ENCODE data around the gene NDP.

Gene NDP

DNA sequence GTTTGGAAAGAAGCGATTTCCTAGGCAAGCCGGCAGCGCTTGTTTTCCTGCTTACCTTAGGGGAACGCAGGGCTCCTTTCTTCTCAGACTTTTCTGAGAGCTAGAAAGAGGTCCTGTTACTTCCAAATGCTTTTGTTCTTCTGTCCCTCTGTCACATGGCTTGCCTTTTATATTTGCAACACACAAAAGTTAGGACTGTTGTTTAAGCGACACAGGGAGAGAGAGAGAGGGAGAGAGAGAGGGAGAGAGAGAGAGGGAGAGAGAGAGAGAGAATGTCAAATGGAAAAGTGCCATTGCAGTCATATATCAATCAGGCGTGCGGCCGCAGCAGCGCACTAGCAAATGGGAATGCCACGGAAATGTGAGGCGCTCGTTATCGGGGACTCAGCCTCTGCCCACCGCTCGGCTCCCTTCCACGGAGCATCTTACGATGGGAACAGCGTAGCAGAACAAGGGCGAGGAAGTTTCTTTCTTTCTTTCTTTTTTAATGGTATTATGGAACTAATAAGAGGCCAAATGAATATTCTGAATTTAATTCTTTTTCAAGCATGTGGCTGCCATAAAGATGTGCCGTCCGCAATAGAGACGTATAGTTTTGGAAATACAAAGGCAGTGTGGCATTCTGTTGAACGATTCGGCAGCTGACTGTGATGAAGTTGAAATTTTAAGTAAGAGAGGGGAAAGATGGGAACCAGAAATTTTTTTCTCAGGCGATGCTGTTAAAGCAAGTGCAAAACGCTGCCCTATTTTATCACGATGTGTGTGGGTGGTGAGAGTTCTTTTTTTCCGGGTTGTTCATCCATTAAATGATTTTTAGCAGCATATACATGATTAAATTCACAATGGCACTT is at the start of gene NDP:
Gene NDP, minus strand, starts transcription at position 142 of the 851 bp plus-strand sequence. CDS start 14,745 bp downstream, outside the sequence.
- no peak within 1 kb of the TSS for H3K4me3 ChIP-seq (ENCODE audit: low read length)
- no peak for TF ChIP-seq ZNF274 (IDR thresholded peaks at IDR 0.05; ENCODE audit: low read depth, low read length)

- TF ChIP-seq ZNF274 (IDR thresholded peaks at IDR 0.05; ENCODE audit: low read depth, low read length), result no peak
These were observed 49.8 kb upstream of the NDP start for GRCh38 chrX:44022964-44023363.

GRCh38 chrX:44020693-44021092 is 47.5 kb upstream of the NDP start:
- TF ChIP-seq ZNF274 (IDR thresholded peaks at IDR 0.05; ENCODE audit: low read depth, low read length), result no peak
- no peak overlapping the region for H3K4me3 ChIP-seq (ENCODE audit: low read length)

More at GRCh38 chrX:44022964-44023363, 49.8 kb upstream of the NDP start:
- H3K4me3 ChIP-seq (ENCODE audit: low read length), result no peak overlapping the region

DNA sequence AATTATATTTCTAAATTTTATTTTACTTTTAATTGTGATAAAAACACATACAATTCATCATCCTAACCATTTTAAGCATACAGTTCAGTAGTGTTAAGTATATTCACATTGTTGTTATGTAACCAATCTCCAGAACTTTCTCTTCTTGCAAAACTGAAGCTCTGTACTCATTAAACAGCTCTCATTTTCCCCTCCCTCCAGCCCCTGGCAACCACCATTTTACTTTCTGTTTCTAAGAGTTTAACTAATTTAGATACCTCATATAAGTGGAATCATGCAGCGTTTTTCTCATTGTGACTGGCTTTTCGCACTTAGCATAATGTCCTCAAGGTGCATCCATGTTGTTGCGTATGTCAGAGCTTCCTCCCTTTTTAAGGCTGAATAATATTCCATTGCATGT is 46.7 kb upstream of the NDP start:
- no peak for TF ChIP-seq ZNF274 (IDR thresholded peaks at IDR 0.05; ENCODE audit: low read depth, low read length)
- H3K4me3 ChIP-seq (ENCODE audit: low read length), result no peak overlapping the region

- TF ChIP-seq ZNF274 (IDR thresholded peaks at IDR 0.05; ENCODE audit: low read depth, low read length), result no peak
- H3K4me3 ChIP-seq (ENCODE audit: low read length), result no peak overlapping the region
These were observed 44.5 kb upstream of the NDP start for GRCh38 chrX:44017676-44018075.

GRCh38 chrX:44016906-44017305 is 43.7 kb upstream of the NDP start:
- H3K4me3 ChIP-seq (ENCODE audit: low read length), result no peak overlapping the region
- TF ChIP-seq ZNF274 (IDR thresholded peaks at IDR 0.05; ENCODE audit: low read depth, low read length), result no peak

- TF ChIP-seq ZNF274 (IDR thresholded peaks at IDR 0.05; ENCODE audit: low read depth, low read length), result no peak
- H3K4me3 ChIP-seq (ENCODE audit: low read length), result no peak overlapping the region
These were observed 39.4 kb upstream of the NDP start for GRCh38 chrX:44012484-44013096.

DNA sequence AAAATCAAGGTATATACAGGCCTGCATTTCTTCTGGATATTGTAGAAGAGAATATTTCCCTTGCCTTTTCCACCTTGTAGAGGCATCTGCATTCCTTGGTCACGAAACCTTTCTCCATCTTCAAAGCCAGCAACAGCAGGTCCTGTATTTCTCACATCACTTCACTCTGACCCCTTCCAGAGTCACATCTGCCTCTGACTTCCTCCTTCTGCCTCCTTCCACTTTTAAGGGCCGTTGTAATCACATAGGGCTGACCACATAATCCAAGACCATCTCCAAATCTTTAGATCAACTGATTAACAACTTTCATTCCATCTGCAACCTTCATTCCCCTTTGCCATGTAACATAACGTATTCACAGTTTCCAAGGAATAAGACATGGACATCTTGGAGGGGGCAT is 38.3 kb upstream of the NDP start:
- no peak for TF ChIP-seq ZNF274 (IDR thresholded peaks at IDR 0.05; ENCODE audit: low read depth, low read length)
- no peak overlapping the region for H3K4me3 ChIP-seq (ENCODE audit: low read length)

GRCh38 chrX:44010626-44011025 is 37.4 kb upstream of the NDP start:
- no peak overlapping the region for H3K4me3 ChIP-seq (ENCODE audit: low read length)
- no peak for TF ChIP-seq ZNF274 (IDR thresholded peaks at IDR 0.05; ENCODE audit: low read depth, low read length)

DNA sequence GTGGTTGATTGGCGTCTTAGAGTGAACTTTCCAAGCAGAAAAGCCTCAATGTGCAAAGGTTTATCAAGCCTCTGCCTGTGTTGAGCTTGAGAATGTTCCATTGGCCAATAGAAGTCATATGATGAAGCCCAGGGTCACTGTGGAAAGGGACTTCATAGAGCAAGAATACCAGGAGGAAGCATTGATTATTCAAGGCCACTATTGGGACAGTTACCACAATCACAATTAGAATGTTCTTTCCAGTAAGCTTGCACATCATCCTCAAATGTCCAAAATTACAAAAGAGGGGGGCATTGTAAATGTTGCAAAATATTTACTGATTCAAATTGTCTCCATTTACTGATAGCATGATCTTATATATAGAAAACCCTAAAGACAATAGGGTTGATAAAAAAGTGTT is 32.9 kb upstream of the NDP start:
- no peak for TF ChIP-seq ZNF274 (IDR thresholded peaks at IDR 0.05; ENCODE audit: low read depth, low read length)
- no peak overlapping the region for H3K4me3 ChIP-seq (ENCODE audit: low read length)

DNA sequence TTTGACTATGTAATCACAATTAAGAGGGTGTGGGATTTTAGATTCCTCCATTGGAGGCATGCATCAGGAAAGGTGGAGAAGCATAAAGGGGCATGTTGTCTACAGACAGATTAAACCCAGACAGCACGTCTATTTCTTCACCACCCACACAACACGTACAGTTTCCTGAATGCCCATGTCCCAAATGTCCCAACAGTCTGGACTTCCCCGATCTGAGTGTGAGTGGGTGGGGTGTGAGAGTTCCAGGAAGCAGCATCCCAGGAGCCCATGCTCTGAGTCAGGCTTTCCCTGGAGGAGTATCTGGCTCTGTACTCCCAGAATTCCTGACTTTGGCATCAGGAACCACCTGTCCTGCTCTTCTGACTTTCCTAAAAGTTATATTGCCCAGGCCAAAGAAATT is 30.8 kb upstream of the NDP start:
- no peak for TF ChIP-seq ZNF274 (IDR thresholded peaks at IDR 0.05; ENCODE audit: low read depth, low read length)
- no peak overlapping the region for H3K4me3 ChIP-seq (ENCODE audit: low read length)

DNA sequence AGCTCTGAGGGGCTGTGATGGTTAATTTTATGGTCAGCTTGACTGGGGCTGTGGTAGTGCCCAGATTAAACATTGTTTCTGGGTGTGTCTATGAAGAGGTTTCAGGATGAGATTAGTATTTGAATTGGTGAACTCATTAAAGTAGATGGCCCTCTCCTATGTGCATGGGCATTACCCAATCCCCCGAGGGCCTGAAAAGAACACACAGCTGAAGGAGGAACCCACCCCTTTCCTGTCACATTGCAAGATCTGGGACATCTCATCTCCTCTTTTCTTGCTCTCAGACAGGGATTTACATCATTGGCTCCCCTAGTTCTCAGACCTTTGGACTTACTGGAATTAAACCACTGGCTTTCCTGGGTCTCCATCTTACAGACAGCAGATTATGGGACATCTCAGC is 29.4 kb upstream of the NDP start:
- no peak for TF ChIP-seq ZNF274 (IDR thresholded peaks at IDR 0.05; ENCODE audit: low read depth, low read length)
- H3K4me3 ChIP-seq (ENCODE audit: low read length), result no peak overlapping the region

DNA sequence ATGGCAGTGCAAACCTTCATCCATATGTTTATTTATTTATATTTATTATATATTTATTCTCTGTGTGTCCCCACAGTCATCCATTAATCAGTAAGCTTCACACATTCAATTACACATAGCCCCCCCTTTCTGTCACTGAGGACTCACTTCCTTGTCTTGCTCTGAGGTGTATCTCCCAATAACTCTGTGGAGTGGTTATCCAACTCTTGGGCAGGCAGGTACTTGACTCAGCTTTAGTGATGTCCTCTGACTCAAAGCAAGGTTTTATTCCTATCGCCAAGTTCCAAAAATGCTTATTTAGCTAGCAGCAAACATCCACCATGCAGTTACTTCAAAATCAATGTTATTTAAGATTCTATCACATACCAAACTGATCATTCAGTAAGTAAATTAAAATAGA is 25.2 kb upstream of the NDP start:
- no peak overlapping the region for H3K4me3 ChIP-seq (ENCODE audit: low read length)
- no peak for TF ChIP-seq ZNF274 (IDR thresholded peaks at IDR 0.05; ENCODE audit: low read depth, low read length)

DNA sequence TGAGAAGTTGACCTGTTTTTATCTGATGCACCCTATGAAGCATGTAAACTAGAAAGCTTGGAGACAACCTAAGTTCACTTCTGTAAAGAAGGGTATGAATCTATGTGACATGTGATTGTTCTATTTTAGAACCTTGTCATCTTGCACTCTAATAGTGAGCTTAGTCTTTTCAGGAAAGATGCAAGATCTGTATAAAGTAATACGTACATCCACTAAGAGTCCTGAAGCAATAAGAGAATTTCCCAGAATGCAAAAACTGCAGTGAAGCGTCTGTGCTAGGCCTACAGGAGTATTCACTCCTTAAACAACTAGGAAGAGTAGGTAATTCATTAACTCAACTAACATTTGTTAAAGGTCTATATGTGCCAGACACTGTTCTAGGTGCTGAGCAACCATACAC is 23.3 kb upstream of the NDP start:
- TF ChIP-seq ZNF274 (IDR thresholded peaks at IDR 0.05; ENCODE audit: low read depth, low read length), result no peak
- H3K4me3 ChIP-seq (ENCODE audit: low read length), result no peak overlapping the region

- TF ChIP-seq ZNF274 (IDR thresholded peaks at IDR 0.05; ENCODE audit: low read depth, low read length), result no peak
- H3K4me3 ChIP-seq (ENCODE audit: low read length), result no peak overlapping the region
These were observed 12.9 kb upstream of the NDP start for GRCh38 chrX:43986083-43986482.
